ENCODE data around the gene INSM2.
A peak's percentile ranks its signal among the peaks of the same experiment; 100 is the strongest.

INSM2 gene

GRCh38 chr14:35533357-35534207 is at the start of gene INSM2:
Gene INSM2 (plus strand): TSS chr14:35534164. CDS start chr14:35534253, 89 bp downstream.
- peak; percentile 31 for DNase-seq (ENCODE audit: low spot score)

- DNase-seq (ENCODE audit: low spot score) = no peak
Observed at GRCh38 chr14:35492569-35493014, 41.4 kb upstream of the INSM2 start.

- no peak for DNase-seq (ENCODE audit: low spot score)
Observed at GRCh38 chr14:35495278-35495677, 38.7 kb upstream of the INSM2 start.

GRCh38 chr14:35499180-35499579 is 34.8 kb upstream of the INSM2 start:
- DNase-seq (ENCODE audit: low spot score) = no peak

GRCh38 chr14:35503646-35504045 is 30.3 kb upstream of the INSM2 start:
- no peak for DNase-seq (ENCODE audit: low spot score)

GRCh38 chr14:35504260-35504659 is 29.7 kb upstream of the INSM2 start:
- DNase-seq (ENCODE audit: low spot score) = no peak

- no peak for DNase-seq (ENCODE audit: low spot score)
Observed at GRCh38 chr14:35506461-35506860, 27.5 kb upstream of the INSM2 start.

GRCh38 chr14:35506927-35507326 is 27.0 kb upstream of the INSM2 start:
- no peak for DNase-seq (ENCODE audit: low spot score)

GRCh38 chr14:35509846-35510245 is 24.1 kb upstream of the INSM2 start:
- no peak for DNase-seq (ENCODE audit: low spot score)

- no peak for DNase-seq (ENCODE audit: low spot score)
Observed at GRCh38 chr14:35512765-35513164, 21.2 kb upstream of the INSM2 start.

- DNase-seq (ENCODE audit: low spot score) = no peak
Observed at GRCh38 chr14:35515916-35516315, 18.0 kb upstream of the INSM2 start.

GRCh38 chr14:35519986-35520385 is 14.0 kb upstream of the INSM2 start:
- no peak for DNase-seq (ENCODE audit: low spot score)

- DNase-seq (ENCODE audit: low spot score) = no peak
Observed at GRCh38 chr14:35525695-35526094, 8.3 kb upstream of the INSM2 start.

GRCh38 chr14:35526962-35527361 is 7.0 kb upstream of the INSM2 start:
- DNase-seq (ENCODE audit: low spot score) = no peak

GRCh38 chr14:35531960-35532747 is 1.8 kb upstream of the INSM2 start:
- no peak for DNase-seq (ENCODE audit: low spot score)

- no peak for DNase-seq (ENCODE audit: low spot score)
Observed at GRCh38 chr14:35532783-35533356, 1.1 kb upstream of the INSM2 start.

GRCh38 chr14:35534208-35534872 is 376 bp downstream of the INSM2 start:
- DNase-seq (ENCODE audit: low spot score) = no peak

GRCh38 chr14:35534873-35535482 is 1.0 kb downstream of the INSM2 start:
- no peak for DNase-seq (ENCODE audit: low spot score)

- no peak for DNase-seq (ENCODE audit: low spot score)
Observed at GRCh38 chr14:35535483-35536112, 1.6 kb downstream of the INSM2 start.

GRCh38 chr14:35539969-35540368 is 6.0 kb downstream of the INSM2 start:
- DNase-seq (ENCODE audit: low spot score) = no peak

- DNase-seq (ENCODE audit: low spot score) = no peak
Observed at GRCh38 chr14:35543006-35543405, 9.0 kb downstream of the INSM2 start.
